Astrocyte of the spinal cord (primary cell): Measurements from ENCODE around the gene MANEAL.

Experiments
- DNase-seq: peaks from one replicate; pipeline ENCODE4 v3.0.0; 2011; ENCODE audit warnings: low read depth, low spot score
- H3K4me3 ChIP-seq: 2 replicates; pipeline ENCODE4 v1.5.1; 2011; ENCODE audit warnings: low read depth, mild to moderate bottlenecking, low read length, moderate library complexity
- in situ Hi-C: cut with HindIII; loops from 2 replicates; pipeline ENCODE4 v1.10.0; 2017; ENCODE audit warnings: low sequenced_read_pairs
- TF ChIP-seq, protein P1 (sequence below): IDR thresholded peaks from 2 replicates; pipeline ENCODE4 v1.5.1; 2012; ENCODE audit warnings: low read depth, mild to moderate bottlenecking, low read length, inconsistent platforms

MANEAL gene

DNA sequence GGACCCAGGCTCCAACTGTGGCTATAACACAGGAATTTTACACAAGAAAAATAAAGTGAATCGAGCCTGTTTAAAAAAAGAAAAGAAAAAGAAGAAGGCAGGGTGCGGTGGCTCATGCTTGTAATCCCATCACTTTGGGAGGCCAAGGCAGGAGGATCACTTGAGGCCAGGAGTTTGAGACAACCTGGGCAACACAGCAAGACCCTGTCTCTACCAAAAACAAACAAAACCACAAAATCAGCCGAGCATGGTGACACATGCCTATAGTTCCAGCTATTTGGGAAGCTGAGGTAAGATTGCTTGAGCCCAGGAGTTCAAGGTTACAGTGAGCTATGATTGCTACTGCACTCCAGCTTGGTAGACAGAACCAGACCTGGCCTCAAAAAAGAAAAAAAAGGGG lies 48.0 kb downstream of the MANEAL start:
- DNase-seq: no peak
- TF ChIP-seq, protein P1, sequence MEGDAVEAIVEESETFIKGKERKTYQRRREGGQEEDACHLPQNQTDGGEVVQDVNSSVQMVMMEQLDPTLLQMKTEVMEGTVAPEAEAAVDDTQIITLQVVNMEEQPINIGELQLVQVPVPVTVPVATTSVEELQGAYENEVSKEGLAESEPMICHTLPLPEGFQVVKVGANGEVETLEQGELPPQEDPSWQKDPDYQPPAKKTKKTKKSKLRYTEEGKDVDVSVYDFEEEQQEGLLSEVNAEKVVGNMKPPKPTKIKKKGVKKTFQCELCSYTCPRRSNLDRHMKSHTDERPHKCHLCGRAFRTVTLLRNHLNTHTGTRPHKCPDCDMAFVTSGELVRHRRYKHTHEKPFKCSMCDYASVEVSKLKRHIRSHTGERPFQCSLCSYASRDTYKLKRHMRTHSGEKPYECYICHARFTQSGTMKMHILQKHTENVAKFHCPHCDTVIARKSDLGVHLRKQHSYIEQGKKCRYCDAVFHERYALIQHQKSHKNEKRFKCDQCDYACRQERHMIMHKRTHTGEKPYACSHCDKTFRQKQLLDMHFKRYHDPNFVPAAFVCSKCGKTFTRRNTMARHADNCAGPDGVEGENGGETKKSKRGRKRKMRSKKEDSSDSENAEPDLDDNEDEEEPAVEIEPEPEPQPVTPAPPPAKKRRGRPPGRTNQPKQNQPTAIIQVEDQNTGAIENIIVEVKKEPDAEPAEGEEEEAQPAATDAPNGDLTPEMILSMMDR: no peak
- H3K4me3 ChIP-seq: no peak overlapping the region
- in situ Hi-C loops: no loop called here

DNA sequence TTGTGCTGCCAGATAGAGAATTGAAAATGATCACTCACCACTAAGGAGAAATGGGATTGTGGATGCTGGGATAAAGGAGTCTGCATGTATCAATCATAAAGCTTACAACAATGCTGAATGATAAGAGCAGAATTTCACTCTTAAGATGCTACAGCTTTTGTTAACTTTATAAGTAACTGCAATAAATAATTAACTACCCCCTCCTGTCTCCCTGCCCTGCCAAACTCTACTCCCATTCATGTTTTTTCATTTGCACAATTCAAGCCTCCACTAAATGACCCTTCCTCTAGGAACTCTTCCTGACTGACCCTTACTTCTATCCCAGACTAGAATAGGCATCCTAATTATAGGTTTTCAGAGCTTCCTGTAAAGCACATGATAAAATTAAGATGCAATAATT lies 50.9 kb downstream of the MANEAL start:
- TF ChIP-seq, protein P1: no peak
- in situ Hi-C loops: no loop called here
- no peak overlapping the region for H3K4me3 ChIP-seq
- DNase-seq: no peak

DNA sequence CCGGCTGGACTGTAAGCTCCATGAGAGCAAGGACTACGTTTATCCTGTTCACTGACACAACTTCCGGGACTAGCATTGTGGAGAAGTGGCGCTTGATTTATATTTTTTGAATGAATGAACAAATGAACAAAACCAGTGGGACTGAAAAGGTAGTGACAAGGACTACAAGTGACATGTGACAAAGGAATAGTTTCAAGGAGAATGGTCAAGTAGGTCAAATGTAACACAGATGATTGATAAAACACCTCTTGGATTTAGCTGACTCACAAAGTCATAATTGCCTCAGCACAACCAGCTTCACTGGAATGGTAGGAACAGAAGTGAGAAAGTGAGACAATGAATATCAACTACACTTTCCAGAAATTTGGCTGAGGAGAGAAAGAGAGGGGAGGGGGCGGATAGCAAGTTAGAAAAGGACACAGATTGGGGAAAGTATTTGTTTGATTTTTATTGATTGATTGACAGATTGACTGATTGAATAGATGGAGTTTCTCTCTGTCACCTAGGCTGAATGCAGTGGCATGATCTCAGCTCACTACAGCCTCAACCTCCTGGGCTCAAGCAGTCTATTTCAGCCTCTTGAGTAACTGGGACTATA lies 51.5 kb downstream of the MANEAL start:
- no peak for DNase-seq
- in situ Hi-C loops: no loop called here
- H3K4me3 ChIP-seq: no peak overlapping the region
- TF ChIP-seq, protein P1: no peak

DNA sequence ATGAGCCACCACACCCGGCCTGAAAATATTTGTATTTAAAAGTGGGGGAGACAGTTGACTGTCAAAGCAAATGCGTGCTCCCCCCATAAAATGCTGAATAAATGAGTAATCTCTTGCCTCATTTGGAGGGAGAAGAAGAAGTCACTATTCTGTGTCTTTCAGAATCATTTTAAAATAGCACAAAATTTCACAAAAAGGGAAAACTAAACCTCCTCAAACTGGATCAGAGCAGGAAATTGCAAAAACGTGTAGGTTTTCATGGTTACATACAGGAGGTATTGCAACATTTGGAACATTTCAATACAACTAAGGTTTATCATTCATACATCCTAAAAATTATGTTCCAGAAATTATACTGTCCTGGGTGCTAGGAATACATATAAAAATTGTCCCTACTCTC lies 52.1 kb downstream of the MANEAL start:
- TF ChIP-seq, protein P1: no peak
- DNase-seq: no peak
- no peak overlapping the region for H3K4me3 ChIP-seq
- in situ Hi-C loops: no loop called here

DNA sequence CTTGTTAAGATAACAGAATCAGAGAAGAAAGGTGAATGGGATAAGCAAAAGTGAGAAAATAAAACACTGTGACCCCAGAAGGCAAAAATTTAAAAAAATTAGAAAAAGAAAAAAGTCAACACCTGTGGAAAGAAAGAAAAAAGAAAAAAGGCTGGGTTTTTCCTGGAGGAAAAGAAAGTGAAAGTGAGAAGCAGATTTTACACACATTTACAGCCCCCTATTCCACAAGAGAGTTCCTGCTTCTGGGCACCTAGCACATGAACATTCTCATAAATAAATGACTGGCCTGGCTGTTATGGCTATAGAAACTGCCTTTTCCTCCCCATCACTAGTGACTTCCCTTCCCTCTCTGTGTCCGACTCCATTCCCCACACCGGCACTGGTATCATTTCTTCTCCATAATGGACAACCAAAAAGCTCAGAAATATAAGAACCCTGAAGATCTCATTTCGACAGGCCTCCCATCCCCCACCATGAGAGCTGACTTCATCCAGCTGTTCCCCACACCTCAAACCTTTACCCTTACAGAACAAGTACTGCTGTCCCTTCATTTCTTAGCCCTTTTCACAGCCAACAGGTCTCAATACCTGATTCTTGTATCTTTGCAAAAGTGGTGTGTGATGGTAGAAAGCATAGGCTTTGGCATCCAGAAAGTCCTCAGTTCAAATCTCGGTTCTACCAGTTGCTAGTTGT lies 53.1 kb downstream of the MANEAL start:
- TF ChIP-seq, protein P1: no peak
- no peak for DNase-seq
- in situ Hi-C loops: no loop called here
- H3K4me3 ChIP-seq: no peak overlapping the region

DNA sequence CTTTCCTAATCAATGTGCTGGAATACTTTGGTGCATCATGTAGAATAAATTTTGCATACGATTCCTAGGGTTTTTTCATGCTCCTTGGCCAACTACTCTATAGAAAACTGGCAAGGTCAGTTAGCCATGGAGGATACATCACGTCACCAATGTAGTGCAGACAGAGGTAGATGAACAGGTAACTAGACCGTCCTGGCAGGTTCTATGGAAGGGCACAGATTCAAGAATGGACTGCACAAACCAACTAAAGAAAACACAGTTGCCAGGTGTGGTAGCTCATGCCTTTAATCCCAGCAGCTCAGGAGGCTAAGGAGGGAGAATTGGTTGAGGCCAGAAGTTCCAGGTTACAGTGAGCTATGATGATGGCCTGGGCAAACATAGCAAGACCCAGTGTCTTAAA lies 55.8 kb downstream of the MANEAL start:
- TF ChIP-seq, protein P1: no peak
- in situ Hi-C loops: no loop called here
- DNase-seq: no peak
- no peak overlapping the region for H3K4me3 ChIP-seq
